AG09319 (cell line): ENCODE measurements around the gene C11orf24.
"Not testable (repeated sequence)": the region's sequence is repeated elsewhere in the genome, so short reads cannot be mapped to it uniquely, and the experiment has no call there.

Experiments
- DNase-seq: peaks from one replicate; pipeline ENCODE4 v3.0.0-alpha.2; 2010; ENCODE audit warnings: low read depth; ENCODE audit errors: extremely low read depth
- CTCF ChIP-seq: IDR thresholded peaks from 2 replicates; pipeline ENCODE4 v1.5.1; 2011; ENCODE audit warnings: low read depth, mild to moderate bottlenecking, inconsistent platforms, low read length, moderate library complexity

The C11orf24 gene

GRCh38 chr11:68287419-68287818 lies 15.6 kb upstream of the C11orf24 start:
- no peak for DNase-seq
- no peak for TF ChIP-seq CTCF

GRCh38 chr11:68284588-68284987 lies 12.8 kb upstream of the C11orf24 start:
- not testable (repeated sequence) for DNase-seq

- no peak for TF ChIP-seq CTCF
- DNase-seq = no peak
These were observed 11.1 kb upstream of the C11orf24 start for GRCh38 chr11:68282861-68283230.

GRCh38 chr11:68282141-68282860 lies 10.5 kb upstream of the C11orf24 start:
- TF ChIP-seq CTCF = no peak
- DNase-seq = no peak

GRCh38 chr11:68279676-68280075 lies 7.9 kb upstream of the C11orf24 start:
- no peak for TF ChIP-seq CTCF

GRCh38 chr11:68276861-68277260 lies 5.1 kb upstream of the C11orf24 start:
- no peak for DNase-seq
- no peak for TF ChIP-seq CTCF

More at GRCh38 chr11:68279676-68280075, 7.9 kb upstream of the C11orf24 start:
- no peak for DNase-seq

GRCh38 chr11:68275721-68276507 lies 4.1 kb upstream of the C11orf24 start:
- DNase-seq = no peak
- TF ChIP-seq CTCF = no peak
